HCT116 (cell line): Measurements from ENCODE around the gene VPS41.

Source experiments
- CEBPB ChIP-seq: IDR thresholded peaks from 2 replicates; pipeline ENCODE4 v1.6.1; 2012; ENCODE audit warnings: low read depth
- EGR1 ChIP-seq: IDR thresholded peaks from 2 replicates; pipeline ENCODE4 v1.6.1; 2012; ENCODE audit warnings: low read depth
- RAD21 ChIP-seq: IDR thresholded peaks from 2 replicates; pipeline ENCODE4 v1.6.1; 2012; ENCODE audit warnings: low read depth, mild to moderate bottlenecking
- SIN3A ChIP-seq: IDR thresholded peaks from 2 replicates; pipeline ENCODE4 v1.6.1; 2012; ENCODE audit warnings: low read depth
- ZFX ChIP-seq: fragments of 450-650 bp; IDR thresholded peaks from 2 replicates; pipeline ENCODE4 v1.6.1; 2017
- TF ChIP-seq, protein P1 (sequence below), 3 experiments: fragments of 200-600 bp in 1 of 3; sonication (generic) in 1 of 3; IDR thresholded peaks in 2 of 3; conservative IDR thresholded peaks in 1 of 3; 2 replicates each; pipeline ENCODE4 v1.5.1; 2012 to 2017; ENCODE audit warnings: low read depth in 2 of 3, low read length in 2 of 3, antibody characterized with exemption in 1 of 3, borderline replicate concordance in 1 of 3, control low read depth in 1 of 3, mild to moderate bottlenecking in 1 of 3, mixed read lengths in 1 of 3, mixed run types in 1 of 3, moderate library complexity in 1 of 3; ENCODE audit not compliant: insufficient read depth in 1 of 3

DNA sequence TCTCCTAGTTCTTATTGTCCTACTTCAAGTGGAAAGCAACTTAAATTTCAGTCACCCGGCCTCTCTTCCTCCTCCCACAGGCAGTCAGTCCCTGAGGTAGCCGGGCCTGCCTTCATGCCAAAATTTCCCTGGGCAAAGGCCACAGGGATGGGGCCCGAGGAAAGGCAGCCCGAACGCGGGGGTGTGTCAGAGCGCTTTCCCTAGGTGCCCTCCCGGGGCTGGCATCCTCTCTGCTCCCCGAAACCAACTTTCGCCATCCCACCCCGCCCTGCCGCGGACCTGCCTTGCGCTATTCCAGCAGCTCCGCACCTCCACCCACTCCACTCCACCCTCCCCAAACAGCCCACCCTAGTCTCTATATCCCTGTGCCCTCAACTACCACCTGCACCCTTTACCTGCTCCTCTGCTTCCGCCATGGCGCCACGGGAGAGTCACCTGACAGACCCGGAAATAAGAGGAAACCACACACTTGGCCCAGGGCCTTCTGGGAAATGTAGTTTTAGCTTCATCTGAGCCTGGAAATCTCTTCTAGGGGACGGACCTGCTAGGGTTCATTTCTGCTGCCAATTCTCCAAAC, at the start of gene VPS41:
- TF ChIP-seq, protein P1, sequence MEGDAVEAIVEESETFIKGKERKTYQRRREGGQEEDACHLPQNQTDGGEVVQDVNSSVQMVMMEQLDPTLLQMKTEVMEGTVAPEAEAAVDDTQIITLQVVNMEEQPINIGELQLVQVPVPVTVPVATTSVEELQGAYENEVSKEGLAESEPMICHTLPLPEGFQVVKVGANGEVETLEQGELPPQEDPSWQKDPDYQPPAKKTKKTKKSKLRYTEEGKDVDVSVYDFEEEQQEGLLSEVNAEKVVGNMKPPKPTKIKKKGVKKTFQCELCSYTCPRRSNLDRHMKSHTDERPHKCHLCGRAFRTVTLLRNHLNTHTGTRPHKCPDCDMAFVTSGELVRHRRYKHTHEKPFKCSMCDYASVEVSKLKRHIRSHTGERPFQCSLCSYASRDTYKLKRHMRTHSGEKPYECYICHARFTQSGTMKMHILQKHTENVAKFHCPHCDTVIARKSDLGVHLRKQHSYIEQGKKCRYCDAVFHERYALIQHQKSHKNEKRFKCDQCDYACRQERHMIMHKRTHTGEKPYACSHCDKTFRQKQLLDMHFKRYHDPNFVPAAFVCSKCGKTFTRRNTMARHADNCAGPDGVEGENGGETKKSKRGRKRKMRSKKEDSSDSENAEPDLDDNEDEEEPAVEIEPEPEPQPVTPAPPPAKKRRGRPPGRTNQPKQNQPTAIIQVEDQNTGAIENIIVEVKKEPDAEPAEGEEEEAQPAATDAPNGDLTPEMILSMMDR (IDR thresholded peaks at IDR 0.05 in 2 of 3, conservative IDR thresholded peaks at IDR 0.05 in 1 of 3; ENCODE audit: borderline replicate concordance in 1 of 3, insufficient read depth in 1 of 3, low read depth in 2 of 3, low read length in 2 of 3), result no peak
- TF ChIP-seq EGR1 (peak; percentile 67), RAD21 (no peak), SIN3A (peak; percentile 76; the same call in 1 of the 2 replicates), CEBPB (no peak), ZFX (no peak)
